ENCODE data around the gene LIPN. TPM values are rescaled to one million over a fixed set of nuclear protein-coding genes. Genes with fewer than 3 reads are reported as not detected.

Gene LIPN
- total and polyA plus RNA-seq, 2 experiments from 2014 or later: 0.17 TPM; not detected in 1

GRCh38 chr10:88820748-88821401 is 61.1 kb downstream of the LIPN start:
- H3K9me2 ChIP-seq (replicated peaks; ENCODE audit: insufficient read depth): no peaks in the 10 kb centered on the region
- DNase-seq (ENCODE audit: low spot score): peak; percentile 19
- no peaks in the 10 kb centered on the region for H3K27me3 ChIP-seq
- H3K4me3 ChIP-seq: no peak overlapping the region
- H4K20me1 ChIP-seq (ENCODE audit: insufficient read depth, poor library complexity, severe bottlenecking): no peaks in the 10 kb centered on the region
- no peak overlapping the region for H2AFZ ChIP-seq
- no peaks in the 10 kb centered on the region for H3K79me2 ChIP-seq
- H3K9me3 ChIP-seq (ENCODE audit: low read depth): no peaks in the 10 kb centered on the region
- no peak overlapping the region for H3K4me2 ChIP-seq
- no peak overlapping the region for H3K27ac ChIP-seq
- no peaks in the 10 kb centered on the region for H3K36me3 ChIP-seq (replicated peaks; ENCODE audit: insufficient read depth, low read depth)
- no peaks in the 10 kb centered on the region for H3K4me1 ChIP-seq (ENCODE audit: insufficient read depth)
- TF ChIP-seq, protein P1, sequence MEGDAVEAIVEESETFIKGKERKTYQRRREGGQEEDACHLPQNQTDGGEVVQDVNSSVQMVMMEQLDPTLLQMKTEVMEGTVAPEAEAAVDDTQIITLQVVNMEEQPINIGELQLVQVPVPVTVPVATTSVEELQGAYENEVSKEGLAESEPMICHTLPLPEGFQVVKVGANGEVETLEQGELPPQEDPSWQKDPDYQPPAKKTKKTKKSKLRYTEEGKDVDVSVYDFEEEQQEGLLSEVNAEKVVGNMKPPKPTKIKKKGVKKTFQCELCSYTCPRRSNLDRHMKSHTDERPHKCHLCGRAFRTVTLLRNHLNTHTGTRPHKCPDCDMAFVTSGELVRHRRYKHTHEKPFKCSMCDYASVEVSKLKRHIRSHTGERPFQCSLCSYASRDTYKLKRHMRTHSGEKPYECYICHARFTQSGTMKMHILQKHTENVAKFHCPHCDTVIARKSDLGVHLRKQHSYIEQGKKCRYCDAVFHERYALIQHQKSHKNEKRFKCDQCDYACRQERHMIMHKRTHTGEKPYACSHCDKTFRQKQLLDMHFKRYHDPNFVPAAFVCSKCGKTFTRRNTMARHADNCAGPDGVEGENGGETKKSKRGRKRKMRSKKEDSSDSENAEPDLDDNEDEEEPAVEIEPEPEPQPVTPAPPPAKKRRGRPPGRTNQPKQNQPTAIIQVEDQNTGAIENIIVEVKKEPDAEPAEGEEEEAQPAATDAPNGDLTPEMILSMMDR (IDR thresholded peaks at IDR 0.05; ENCODE audit: poor library complexity): no peak
- TF ChIP-seq EZH2 (IDR thresholded peaks at IDR 0.05; ENCODE audit: borderline replicate concordance): no peak
- TF ChIP-seq EZH2phosphoT487 (IDR thresholded peaks at IDR 0.05; ENCODE audit: low read depth, severe bottlenecking, unreplicated experiment): no peak

- no peak overlapping the region for H3K4me2 ChIP-seq
- H3K79me2 ChIP-seq: no peaks in the 10 kb centered on the region
- H3K27ac ChIP-seq: no peak overlapping the region
- H3K4me1 ChIP-seq (ENCODE audit: insufficient read depth): no peaks in the 10 kb centered on the region
- H3K36me3 ChIP-seq (replicated peaks; ENCODE audit: insufficient read depth, low read depth): no peaks in the 10 kb centered on the region
- no peaks in the 10 kb centered on the region for H3K9me3 ChIP-seq (ENCODE audit: low read depth)
- DNase-seq (ENCODE audit: low spot score): no peak
- no peaks in the 10 kb centered on the region for H4K20me1 ChIP-seq (ENCODE audit: insufficient read depth, poor library complexity, severe bottlenecking)
- 80% methylated on average over 4 of the region's 4 CpGs for WGBS (ENCODE audit: low lambda C conversion rate, missing lambda C conversion rate)
- H3K4me3 ChIP-seq: no peak overlapping the region
- H3K9me2 ChIP-seq (replicated peaks; ENCODE audit: insufficient read depth): no peaks in the 10 kb centered on the region
- TF ChIP-seq, protein P1 (IDR thresholded peaks at IDR 0.05; ENCODE audit: poor library complexity): no peak
- TF ChIP-seq EZH2 (IDR thresholded peaks at IDR 0.05; ENCODE audit: borderline replicate concordance) (no peak), EZH2phosphoT487 (IDR thresholded peaks at IDR 0.05; ENCODE audit: low read depth, severe bottlenecking, unreplicated experiment) (no peak)
- H2AFZ ChIP-seq: no peak overlapping the region
- no peaks in the 10 kb centered on the region for H3K27me3 ChIP-seq
Observed at GRCh38 chr10:88826388-88826787, 66.6 kb downstream of the LIPN start.

DNA sequence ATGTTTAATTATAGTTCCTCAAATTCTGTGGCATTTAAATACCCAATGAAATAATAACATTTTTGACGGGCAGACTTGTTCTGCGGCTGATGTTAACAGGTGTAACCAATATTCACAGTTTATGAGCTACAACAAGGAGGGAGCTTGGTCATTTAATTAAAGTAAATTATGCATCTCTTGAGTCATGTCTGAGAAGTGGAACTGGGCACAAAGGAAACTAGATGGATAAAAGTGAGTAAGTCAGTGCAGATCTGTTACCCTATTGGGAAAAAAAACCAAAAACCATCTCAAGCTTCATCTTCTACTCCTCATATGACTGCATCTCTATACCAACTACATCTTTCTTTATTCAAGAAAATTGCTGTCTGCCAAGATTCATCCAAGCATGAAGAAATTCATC is 67.9 kb downstream of the LIPN start:
- WGBS (ENCODE audit: low lambda C conversion rate, missing lambda C conversion rate): 96% methylated on average over 2 of the region's 2 CpGs
- Histone ChIP-seq H3K9me3 (ENCODE audit: low read depth) (no peaks in the 10 kb centered on the region), H3K4me3 (no peak overlapping the region), H2AFZ (no peak overlapping the region), H3K9me2 (replicated peaks; ENCODE audit: insufficient read depth) (no peaks in the 10 kb centered on the region), H3K4me1 (ENCODE audit: insufficient read depth) (no peaks in the 10 kb centered on the region), H4K20me1 (ENCODE audit: insufficient read depth, poor library complexity, severe bottlenecking) (no peaks in the 10 kb centered on the region), H3K36me3 (replicated peaks; ENCODE audit: insufficient read depth, low read depth) (no peaks in the 10 kb centered on the region), H3K27ac (no peak overlapping the region), H3K79me2 (no peaks in the 10 kb centered on the region), H3K4me2 (no peak overlapping the region), H3K27me3 (no peaks in the 10 kb centered on the region)
- DNase-seq (ENCODE audit: low spot score): no peak
- TF ChIP-seq EZH2phosphoT487 (IDR thresholded peaks at IDR 0.05; ENCODE audit: low read depth, severe bottlenecking, unreplicated experiment): no peak
- no peak for TF ChIP-seq EZH2 (IDR thresholded peaks at IDR 0.05; ENCODE audit: borderline replicate concordance)
- TF ChIP-seq, protein P1 (IDR thresholded peaks at IDR 0.05; ENCODE audit: poor library complexity): no peak

Data from hepatocyte (in vitro differentiated cells).